HepG2 (cell line): ENCODE results near the gene STAT1. TPM values are rescaled to one million over a fixed set of nuclear protein-coding genes. Genes with fewer than 3 reads are reported as not detected.

ENCODE experiments used
- ASH2L ChIP-seq: fragments of 300-600, 200-600 bp; sonication (generic); IDR thresholded peaks from 2 replicates; pipeline ENCODE4 v1.7.0; 2017; ENCODE audit warnings: low read depth, mild to moderate bottlenecking, moderate library complexity, mixed read lengths, low read length; ENCODE audit not compliant: insufficient read length
- JDP2 ChIP-seq: sonication (generic); formaldehyde crosslinking; IDR thresholded peaks from 2 replicates; pipeline ENCODE4 v1.8.1; 2022; ENCODE audit warnings: missing genetic modification reagents, borderline replicate concordance
- MAZ ChIP-seq, 2 experiments: sonication (generic) in 1 of 2; formaldehyde crosslinking in 1 of 2; IDR thresholded peaks; 2 replicates each; pipeline versions ENCODE4 v1.5.0 to v1.6.1; 2012 to 2020; ENCODE audit warnings: low read depth in 2 of 2, mild to moderate bottlenecking in 2 of 2, borderline replicate concordance in 1 of 2, improper control_type of control experiment in 1 of 2, low read length in 1 of 2, missing genetic modification reagents in 1 of 2, moderate library complexity in 1 of 2
- POLR2G ChIP-seq: fragments of 200-400 bp; formaldehyde crosslinking; IDR thresholded peaks from 2 replicates; pipeline ENCODE4 v1.6.1; 2018; ENCODE audit warnings: mild to moderate bottlenecking, low read depth, low read length, moderate library complexity
- PPARG ChIP-seq: conservative IDR thresholded peaks from 2 replicates; pipeline ENCODE4 v1.6.1; 2016; ENCODE audit warnings: missing biosample characterization, missing genetic modification reagents
- SETDB1 ChIP-seq: sonication (generic); formaldehyde crosslinking; IDR thresholded peaks from 2 replicates; pipeline ENCODE4 v1.5.1; 2020; ENCODE audit warnings: missing genetic modification reagents, mild to moderate bottlenecking, borderline replicate concordance
- TAF1 ChIP-seq: sonication (generic); formaldehyde crosslinking; IDR thresholded peaks from 2 replicates; pipeline ENCODE4 v1.4.0; 2020; ENCODE audit warnings: missing genetic modification reagents
- XBP1 ChIP-seq: sonication (generic); formaldehyde crosslinking; IDR thresholded peaks from 2 replicates; pipeline ENCODE4 v1.5.0; 2020; ENCODE audit warnings: missing genetic modification reagents
- ZFP37 ChIP-seq: sonication (generic); formaldehyde crosslinking; IDR thresholded peaks from 2 replicates; pipeline ENCODE4 v1.4.0; 2020; ENCODE audit warnings: missing genetic modification reagents, borderline replicate concordance
- ZFP62 ChIP-seq: sonication (generic); formaldehyde crosslinking; IDR thresholded peaks from 2 replicates; pipeline ENCODE4 v1.4.0; 2020; ENCODE audit warnings: missing genetic modification reagents
- ZNF180 ChIP-seq: sonication (generic); formaldehyde crosslinking; IDR thresholded peaks from 2 replicates; pipeline ENCODE4 v1.4.0; 2020; ENCODE audit warnings: low read depth, missing genetic modification reagents, borderline replicate concordance
- ZNF432 ChIP-seq: sonication (generic); formaldehyde crosslinking; IDR thresholded peaks from 2 replicates; pipeline ENCODE4 v1.5.0; 2020; ENCODE audit warnings: missing genetic modification reagents, mild to moderate bottlenecking, borderline replicate concordance
- ZNF484 ChIP-seq: sonication (generic); formaldehyde crosslinking; IDR thresholded peaks from 2 replicates; pipeline ENCODE4 v1.5.1; 2020; ENCODE audit warnings: mild to moderate bottlenecking, low read depth, missing genetic modification reagents, borderline replicate concordance
- ZNF496 ChIP-seq: sonication (generic); formaldehyde crosslinking; IDR thresholded peaks from 2 replicates; pipeline ENCODE4 v1.8.1; 2023; ENCODE audit warnings: mild to moderate bottlenecking, moderate library complexity, missing genetic modification reagents; ENCODE audit not compliant: insufficient replicate concordance
- ZNF530 ChIP-seq: sonication (generic); formaldehyde crosslinking; IDR thresholded peaks from 2 replicates; pipeline ENCODE4 v1.5.0; 2020; ENCODE audit warnings: low read depth, mild to moderate bottlenecking, missing genetic modification reagents
- ZNF772 ChIP-seq: sonication (generic); formaldehyde crosslinking; IDR thresholded peaks from 2 replicates; pipeline ENCODE4 v1.5.0; 2020; ENCODE audit warnings: mild to moderate bottlenecking, missing genetic modification reagents
- polyA plus RNA-seq, 8 experiments: library from polyadenylated mRNA; depleted of rRNA in 3 of 8; stranded (reverse) in 7 of 8; unstranded in 1 of 8; fragments of >200 nt; fragmentation: Illumina TruSeq in 4 of 8; extraction: Trizol in 4 of 8; gene quantifications; 2 replicates each; pipeline versions ENCODE4 v1.2.1 to v1.2.3, GENCODE V29; 2011 to 2016; ENCODE audit warnings: low read depth in 4 of 8, missing spikeins in 1 of 8, mixed read lengths in 1 of 8; ENCODE audit not compliant: insufficient read depth in 1 of 8
- total RNA-seq, 5 experiments: library from RNA; depleted of rRNA; stranded (reverse); fragments of >200 nt; fragmentation: Illumina TruSeq; extraction: Trizol; gene quantifications; 2 replicates each; pipeline ENCODE4 v1.2.3, GENCODE V29; 2016; ENCODE audit warnings: low read depth in 1 of 5
- TF ChIP-seq, protein P1 (sequence below): sonication (generic); formaldehyde crosslinking; IDR thresholded peaks from 2 replicates; pipeline ENCODE4 v1.4.0; 2020; ENCODE audit warnings: missing genetic modification reagents, mild to moderate bottlenecking, borderline replicate concordance
- TF ChIP-seq, protein P2 (sequence below): sonication (generic); formaldehyde crosslinking; IDR thresholded peaks from 2 replicates; pipeline ENCODE4 v1.4.0; 2020; ENCODE audit warnings: missing genetic modification reagents, borderline replicate concordance
- TF ChIP-seq, protein P3 (sequence below): sonication (generic); formaldehyde crosslinking; IDR thresholded peaks from 2 replicates; pipeline ENCODE4 v1.8.0; 2023; ENCODE audit warnings: mild to moderate bottlenecking, missing genetic modification reagents
- TF ChIP-seq, protein P4 (sequence below): sonication (generic); formaldehyde crosslinking; IDR thresholded peaks from 2 replicates; pipeline ENCODE4 v1.8.0; 2022; ENCODE audit warnings: missing genetic modification reagents, mild to moderate bottlenecking, borderline replicate concordance

STAT1 gene
- total and polyA plus RNA-seq, 2 of the 13 experiments (the other 11 are each of a cell fraction or from before 2014, with no cell fraction given), result 21.8 to 59.6 TPM

- peak; percentile 99 for TF ChIP-seq ZFP37 (CRISPR knock-in tag)
- TF ChIP-seq TAF1 (CRISPR knock-in tag), result peak; percentile 99
- TF ChIP-seq ZFP62 (CRISPR knock-in tag), result no peak
- peak; percentile 100 for TF ChIP-seq ZNF772 (CRISPR knock-in tag)
- TF ChIP-seq, protein P1, sequence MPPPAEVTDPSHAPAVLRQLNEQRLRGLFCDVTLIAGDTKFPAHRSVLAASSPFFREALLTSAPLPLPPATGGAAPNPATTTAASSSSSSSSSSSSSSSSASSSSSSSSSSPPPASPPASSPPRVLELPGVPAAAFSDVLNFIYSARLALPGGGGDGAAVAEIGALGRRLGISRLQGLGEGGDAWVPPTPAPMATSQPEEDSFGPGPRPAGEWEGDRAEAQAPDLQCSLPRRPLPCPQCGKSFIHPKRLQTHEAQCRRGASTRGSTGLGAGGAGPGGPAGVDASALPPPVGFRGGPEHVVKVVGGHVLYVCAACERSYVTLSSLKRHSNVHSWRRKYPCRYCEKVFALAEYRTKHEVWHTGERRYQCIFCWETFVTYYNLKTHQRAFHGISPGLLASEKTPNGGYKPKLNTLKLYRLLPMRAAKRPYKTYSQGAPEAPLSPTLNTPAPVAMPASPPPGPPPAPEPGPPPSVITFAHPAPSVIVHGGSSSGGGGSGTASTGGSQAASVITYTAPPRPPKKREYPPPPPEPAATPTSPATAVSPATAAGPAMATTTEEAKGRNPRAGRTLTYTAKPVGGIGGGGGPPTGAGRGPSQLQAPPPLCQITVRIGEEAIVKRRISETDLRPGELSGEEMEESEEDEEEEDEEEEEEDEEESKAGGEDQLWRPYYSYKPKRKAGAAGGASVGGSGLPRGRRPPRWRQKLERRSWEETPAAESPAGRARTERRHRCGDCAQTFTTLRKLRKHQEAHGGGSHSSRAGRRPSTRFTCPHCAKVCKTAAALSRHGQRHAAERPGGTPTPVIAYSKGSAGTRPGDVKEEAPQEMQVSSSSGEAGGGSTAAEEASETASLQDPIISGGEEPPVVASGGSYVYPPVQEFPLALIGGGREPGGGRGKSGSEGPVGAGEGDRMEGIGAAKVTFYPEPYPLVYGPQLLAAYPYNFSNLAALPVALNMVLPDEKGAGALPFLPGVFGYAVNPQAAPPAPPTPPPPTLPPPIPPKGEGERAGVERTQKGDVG (CRISPR knock-in tag), result peak; percentile 98
- TF ChIP-seq, protein P2, sequence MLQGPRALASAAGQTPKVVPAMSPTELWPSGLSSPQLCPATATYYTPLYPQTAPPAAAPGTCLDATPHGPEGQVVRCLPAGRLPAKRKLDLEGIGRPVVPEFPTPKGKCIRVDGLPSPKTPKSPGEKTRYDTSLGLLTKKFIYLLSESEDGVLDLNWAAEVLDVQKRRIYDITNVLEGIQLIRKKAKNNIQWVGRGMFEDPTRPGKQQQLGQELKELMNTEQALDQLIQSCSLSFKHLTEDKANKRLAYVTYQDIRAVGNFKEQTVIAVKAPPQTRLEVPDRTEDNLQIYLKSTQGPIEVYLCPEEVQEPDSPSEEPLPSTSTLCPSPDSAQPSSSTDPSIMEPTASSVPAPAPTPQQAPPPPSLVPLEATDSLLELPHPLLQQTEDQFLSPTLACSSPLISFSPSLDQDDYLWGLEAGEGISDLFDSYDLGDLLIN (CRISPR knock-in tag), result peak; percentile 95; the same call in 1 of the 2 replicates
- no peak for TF ChIP-seq ZNF484 (CRISPR knock-in tag)
- peak; percentile 86; the same call in 1 of the 2 replicates for TF ChIP-seq XBP1 (CRISPR knock-in tag)
- peak; percentile 71 for TF ChIP-seq ZNF496 (CRISPR knock-in tag)
- TF ChIP-seq ASH2L, result peak; percentile 96
- TF ChIP-seq, protein P3, sequence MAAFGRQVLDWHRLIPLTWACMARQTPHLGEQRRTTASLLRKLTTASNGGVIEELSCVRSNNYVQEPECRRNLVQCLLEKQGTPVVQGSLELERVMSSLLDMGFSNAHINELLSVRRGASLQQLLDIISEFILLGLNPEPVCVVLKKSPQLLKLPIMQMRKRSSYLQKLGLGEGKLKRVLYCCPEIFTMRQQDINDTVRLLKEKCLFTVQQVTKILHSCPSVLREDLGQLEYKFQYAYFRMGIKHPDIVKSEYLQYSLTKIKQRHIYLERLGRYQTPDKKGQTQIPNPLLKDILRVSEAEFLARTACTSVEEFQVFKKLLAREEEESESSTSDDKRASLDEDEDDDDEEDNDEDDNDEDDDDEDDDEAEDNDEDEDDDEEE (CRISPR knock-in tag), result peak; percentile 99
- peak; percentile 98 for TF ChIP-seq POLR2G
- TF ChIP-seq ZNF180 (CRISPR knock-in tag), result 0 out of 2 replicates have a peak, but pooled peaks have one; percentile 68
- TF ChIP-seq, protein P4, sequence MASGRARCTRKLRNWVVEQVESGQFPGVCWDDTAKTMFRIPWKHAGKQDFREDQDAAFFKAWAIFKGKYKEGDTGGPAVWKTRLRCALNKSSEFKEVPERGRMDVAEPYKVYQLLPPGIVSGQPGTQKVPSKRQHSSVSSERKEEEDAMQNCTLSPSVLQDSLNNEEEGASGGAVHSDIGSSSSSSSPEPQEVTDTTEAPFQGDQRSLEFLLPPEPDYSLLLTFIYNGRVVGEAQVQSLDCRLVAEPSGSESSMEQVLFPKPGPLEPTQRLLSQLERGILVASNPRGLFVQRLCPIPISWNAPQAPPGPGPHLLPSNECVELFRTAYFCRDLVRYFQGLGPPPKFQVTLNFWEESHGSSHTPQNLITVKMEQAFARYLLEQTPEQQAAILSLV (CRISPR knock-in tag), result peak; percentile 98
- peak; percentile 90 for TF ChIP-seq PPARG (CRISPR knock-in tag)
- TF ChIP-seq ZNF432 (CRISPR knock-in tag), result no peak; the same call in 1 of the 2 replicates
- peak; percentile 61 for TF ChIP-seq SETDB1
- TF ChIP-seq ZNF530 (CRISPR knock-in tag), result peak; percentile 61; the same call in 1 of the 2 replicates
- peak; percentile 73 for TF ChIP-seq MAZ (IDR thresholded peaks at IDR 0.05; ENCODE audit: borderline replicate concordance, low read depth, low read length)
- TF ChIP-seq MAZ (CRISPR knock-in tag; IDR thresholded peaks at IDR 0.05; ENCODE audit: low read depth), result peak; percentile 100
- TF ChIP-seq JDP2 (CRISPR knock-in tag), result peak; percentile 98
Measured at GRCh38 chr2:191020221-191020741, 6.3 kb upstream of the STAT1 start (continued).
